Common myeloid progenitor, CD34-positive (primary cell): Measurements from ENCODE around the gene USP44.

ENCODE experiments used
- CTCF ChIA-PET: fragments of 350-600 bp; sonication (Branson Sonifier 250); formaldehyde crosslinking; loops from one replicate; lab custom pipeline; 2021; ENCODE audit warnings: antibody characterized with exemption; lab: Charles Lee
- POLR2A ChIA-PET: fragments of 350-600 bp; sonication (Branson Sonifier 250); formaldehyde crosslinking; loops from one replicate; lab custom pipeline; 2021; ENCODE audit warnings: antibody characterized with exemption; lab: Charles Lee
- DNase-seq, 3 donors: peaks; one replicate each; pipeline versions ENCODE4 v3.0.0 to v3.0.0-alpha.2; 2013
- H3K27ac ChIP-seq, 2 experiments: 1 replicate in 1 of 2; 2 replicates in 1 of 2; pipeline ENCODE4 v1.7.0; 2013; ENCODE audit warnings: inconsistent platforms in 2 of 2, low read length in 2 of 2, mild to moderate bottlenecking in 2 of 2, low read depth in 1 of 2, moderate library complexity in 1 of 2; ENCODE audit not compliant: severe bottlenecking in 2 of 2, insufficient read depth in 1 of 2, poor library complexity in 1 of 2
- H3K27me3 ChIP-seq, 5 experiments: replicated peaks in 2 of 5; 1 replicate in 3 of 5; 2 replicates in 2 of 5; pipeline versions ENCODE4 v1.6.1 to v1.7.0; 2013; ENCODE audit warnings: low read length in 4 of 5, mild to moderate bottlenecking in 2 of 5, moderate library complexity in 2 of 5, inconsistent platforms in 1 of 5; ENCODE audit not compliant: insufficient read depth in 5 of 5, control insufficient read depth in 4 of 5
- H3K36me3 ChIP-seq, 4 experiments: 1 replicate in 2 of 4; 2 replicates in 2 of 4; pipeline versions ENCODE4 v1.6.1 to v1.7.0; 2013; ENCODE audit warnings: low read length in 3 of 4, control low read depth in 1 of 4, mild to moderate bottlenecking in 1 of 4; ENCODE audit not compliant: control insufficient read depth in 4 of 4, insufficient read depth in 4 of 4
- H3K4me1 ChIP-seq, 4 experiments: 1 replicate in 3 of 4; 2 replicates in 1 of 4; pipeline versions ENCODE4 v1.6.1 to v1.7.1; 2013; ENCODE audit warnings: low read length in 3 of 4, mild to moderate bottlenecking in 3 of 4, control low read depth in 1 of 4, inconsistent platforms in 1 of 4, moderate library complexity in 1 of 4; ENCODE audit not compliant: control insufficient read depth in 4 of 4, insufficient read depth in 4 of 4; ENCODE audit errors: control extremely low read depth in 1 of 4
- H3K4me3 ChIP-seq, 7 experiments: 1 replicate in 4 of 7; 2 replicates in 3 of 7; pipeline versions ENCODE4 v1.5.1 to v1.7.0; 2013; ENCODE audit warnings: mild to moderate bottlenecking in 7 of 7, low read length in 6 of 7, moderate library complexity in 6 of 7, inconsistent platforms in 2 of 7, low read depth in 2 of 7, control low read depth in 1 of 7; ENCODE audit not compliant: insufficient read depth in 4 of 7, control insufficient read depth in 1 of 7; ENCODE audit errors: extremely low read depth in 1 of 7
- H3K9me3 ChIP-seq, 5 experiments: 1 replicate in 4 of 5; 2 replicates in 1 of 5; pipeline versions ENCODE4 v1.6.1 to v1.7.1; 2013; ENCODE audit warnings: low read length in 4 of 5, mild to moderate bottlenecking in 2 of 5, inconsistent platforms in 1 of 5, low read depth in 1 of 5, moderate library complexity in 1 of 5; ENCODE audit not compliant: control insufficient read depth in 4 of 5, insufficient read depth in 2 of 5; ENCODE audit errors: control extremely low read depth in 1 of 5
- WGBS: methylation state at CpG from one replicate; pipeline ENCODE4 v1.1.5; 2013; ENCODE audit not compliant: insufficient coverage; 5-methylcytosine and 5-hydroxymethylcytosine counted together

USP44 gene

DNA sequence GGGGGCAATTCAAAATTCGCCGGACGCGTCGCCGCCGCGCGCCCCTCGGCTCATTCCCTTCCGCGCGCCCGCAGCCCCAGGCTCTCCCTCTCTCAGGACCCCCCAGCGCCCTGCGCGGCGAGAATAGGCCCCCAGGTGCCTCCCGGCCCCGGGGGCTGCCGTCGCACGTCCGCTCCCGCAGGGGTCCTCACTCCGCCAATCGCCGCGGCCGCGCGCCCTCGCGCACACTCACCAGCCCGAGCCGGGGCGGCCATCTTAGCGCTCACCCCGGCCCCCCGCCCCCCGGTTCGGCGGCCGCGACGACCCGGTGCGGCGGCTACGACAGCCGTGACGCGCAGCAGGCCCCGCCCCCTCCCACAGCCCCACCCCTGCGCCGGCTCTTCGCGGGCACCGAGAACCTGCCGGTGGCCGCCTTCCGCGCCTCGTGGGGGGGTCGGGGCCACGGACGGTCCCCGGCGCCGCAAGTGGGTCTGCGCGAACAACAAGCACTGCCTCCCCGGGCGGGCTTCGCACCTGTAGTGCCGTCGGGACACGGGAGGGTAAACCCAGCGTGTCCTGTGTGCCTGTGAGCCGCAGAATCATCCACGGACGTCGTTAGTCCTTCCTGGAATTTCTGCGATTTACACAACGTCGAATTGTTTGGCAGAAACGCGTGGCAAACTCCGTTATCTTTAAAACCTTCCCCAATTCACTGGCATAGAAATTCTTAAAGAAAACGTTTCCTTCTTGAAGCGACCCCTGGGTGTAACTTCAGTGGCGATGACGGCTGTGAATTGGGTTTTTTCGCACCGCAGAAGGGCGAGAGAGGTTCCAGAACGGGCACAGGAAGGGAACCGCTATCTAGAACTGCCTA is 2.5 kb downstream of the USP44 start:
- H3K36me3 ChIP-seq = no peaks in the 10 kb centered on the region
- POLR2A ChIA-PET = no interaction called here
- 7% methylated on average over 62 of the region's 98 CpGs for WGBS
- peaks cover 16 to 65% (median 20%) of the 10 kb centered on the region in 5 experiments for H3K27me3 ChIP-seq
- peaks cover 0 to 25% (median 17%) of the 10 kb centered on the region in 4 experiments for H3K4me1 ChIP-seq
- CTCF ChIA-PET = no interaction called here
- DNase-seq = peak; percentile 69 to 77 (median 69)
- H3K9me3 ChIP-seq = peaks cover 1 to 12% (median 6%) of the 10 kb centered on the region in 5 experiments
- peak overlapping the region; percentile 49 to 79 (median 67) for H3K4me3 ChIP-seq
- H3K27ac ChIP-seq = no peak overlapping the region

- Histone ChIP-seq H3K9me3 (peaks cover 1 to 12% (median 6%) of the 10 kb centered on the region in 5 experiments), H3K36me3 (no peaks in the 10 kb centered on the region), H3K4me3 (peak overlapping the region; percentile 28 to 79 (median 67)), H3K27me3 (peaks cover 16 to 65% (median 20%) of the 10 kb centered on the region in 5 experiments), H3K4me1 (peaks cover 0 to 18% (median 16%) of the 10 kb centered on the region in 4 experiments), H3K27ac (no peak overlapping the region)
- ChIA-PET CTCF (no interaction called here), POLR2A (no interaction called here)
- peak in 1 of 3 donors; percentile 53 for DNase-seq
- WGBS = under 1% methylated on average over 38 of the region's 50 CpGs
Observed at GRCh38 chr12:95548056-95548538, 3.2 kb downstream of the USP44 start.

- ChIA-PET POLR2A (no interaction called here), CTCF (no interaction called here)
- DNase-seq = peak in 2 of 3 donors; percentile 49 to 55
- 10% methylated on average over 6 of the region's 9 CpGs for WGBS
- Histone ChIP-seq H3K36me3 (no peaks in the 10 kb centered on the region), H3K4me3 (peak overlapping the region in 6 of 7 experiments; percentile 28 to 79 (median 70)), H3K4me1 (peaks cover 0 to 15% (median 14%) of the 10 kb centered on the region in 4 experiments), H3K27ac (no peak overlapping the region), H3K27me3 (peaks cover 16 to 65% (median 20%) of the 10 kb centered on the region in 5 experiments), H3K9me3 (peaks cover 1 to 12% (median 6%) of the 10 kb centered on the region in 5 experiments)
Observed at GRCh38 chr12:95547522-95548055, 3.7 kb downstream of the USP44 start.

DNA sequence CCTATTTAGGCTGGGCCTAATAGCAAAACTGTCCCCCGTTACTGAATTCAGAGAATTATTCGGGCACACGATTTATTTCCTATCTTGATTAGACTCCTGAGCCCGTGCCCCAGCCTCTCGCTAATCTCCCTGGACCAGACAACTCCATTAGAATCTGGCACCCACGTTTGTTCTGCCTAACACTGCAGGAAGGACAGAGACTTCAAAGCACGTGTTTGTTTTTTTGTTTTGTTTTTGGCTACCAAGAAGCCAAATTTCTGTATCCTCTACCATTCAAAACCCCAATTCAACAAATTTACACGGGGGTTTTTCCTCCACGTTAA is 4.8 kb downstream of the USP44 start:
- peaks cover 0 to 15% (median 12%) of the 10 kb centered on the region in 4 experiments for H3K4me1 ChIP-seq

DNA sequence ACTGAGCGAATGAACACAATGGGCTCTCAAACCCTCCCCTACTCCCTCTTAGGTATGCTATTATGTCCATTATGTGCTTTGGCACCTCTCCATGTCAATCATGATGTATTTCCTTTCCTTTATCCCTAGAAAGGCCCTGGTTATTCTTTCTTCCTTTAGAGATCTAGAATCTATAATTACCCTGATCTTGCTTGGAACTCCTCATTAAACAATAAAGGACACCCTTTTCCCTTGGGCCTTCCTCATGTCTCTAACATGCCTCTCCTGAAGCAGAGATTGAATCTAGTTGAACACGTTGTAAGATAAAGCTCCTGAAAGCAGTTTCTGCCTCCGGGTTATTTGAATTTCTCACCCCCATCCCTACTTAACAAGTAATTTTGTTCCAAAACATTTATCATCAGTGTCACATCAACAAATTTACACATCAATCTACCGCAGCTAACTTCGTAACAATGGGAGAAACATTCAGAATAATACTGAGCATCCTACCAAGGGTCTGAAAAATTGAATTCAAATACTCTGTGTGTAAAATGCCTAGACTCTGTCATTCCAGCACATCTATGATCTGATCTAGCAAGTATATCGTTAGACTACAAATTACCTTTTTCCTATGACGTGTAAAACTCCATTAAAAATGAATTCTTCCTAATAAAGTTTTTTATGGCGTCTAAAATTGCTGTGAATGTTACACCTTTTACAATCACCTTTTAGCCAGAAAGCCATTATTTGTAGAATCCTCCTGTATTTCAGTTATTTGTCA is 5.4 kb downstream of the USP44 start:
- Histone ChIP-seq H3K4me3 (no peak overlapping the region), H3K4me1 (peaks cover 0 to 15% (median 12%) of the 10 kb centered on the region in 4 experiments), H3K27ac (no peak overlapping the region), H3K9me3 (peaks cover 1 to 12% (median 6%) of the 10 kb centered on the region in 5 experiments), H3K27me3 (peaks cover 15 to 57% (median 20%) of the 10 kb centered on the region in 5 experiments), H3K36me3 (no peaks in the 10 kb centered on the region)
- CTCF ChIA-PET = no interaction called here
- no peak for DNase-seq
- POLR2A ChIA-PET = no interaction called here
- 76% methylated on average over 5 of the region's 8 CpGs for WGBS

More for the DNA sequence above, 4.8 kb downstream of the USP44 start:
- DNase-seq = peak in 2 of 3 donors; percentile 13 to 41
- Histone ChIP-seq H3K27ac (no peak overlapping the region), H3K27me3 (peaks cover 16 to 61% (median 20%) of the 10 kb centered on the region in 5 experiments), H3K36me3 (no peaks in the 10 kb centered on the region), H3K9me3 (peaks cover 1 to 12% (median 6%) of the 10 kb centered on the region in 5 experiments), H3K4me3 (no peak overlapping the region)
- CTCF ChIA-PET = no interaction called here
- 71% methylated on average over 7 of the region's 9 CpGs for WGBS
- POLR2A ChIA-PET = no interaction called here

- no peak overlapping the region for H3K27ac ChIP-seq
- H3K9me3 ChIP-seq = peaks cover 1 to 12% (median 6%) of the 10 kb centered on the region in 5 experiments
- 50% methylated on average over 2 of the region's 4 CpGs for WGBS
- POLR2A ChIA-PET = interaction anchor here (0.7 kb wide), 1 partner anchor 67 kb away, joined by 3 read pairs; no protein-coding TSS in a partner anchor
- peaks cover 15 to 55% (median 20%) of the 10 kb centered on the region in 5 experiments for H3K27me3 ChIP-seq
- peaks cover 0 to 15% (median 12%) of the 10 kb centered on the region in 4 experiments for H3K4me1 ChIP-seq
- no peak overlapping the region for H3K4me3 ChIP-seq
- no peak for DNase-seq
- H3K36me3 ChIP-seq = no peaks in the 10 kb centered on the region
- CTCF ChIA-PET = interaction anchor here (2.5 kb wide), 1 partner anchor 11 kb away, joined by 9 read pairs; no protein-coding TSS in a partner anchor
Observed at GRCh38 chr12:95545303-95545702, 6.0 kb downstream of the USP44 start.
